H1 (cell line): ENCODE data around the gene TNP2. TPM values are rescaled to one million over a fixed set of nuclear protein-coding genes. Genes with fewer than 3 reads are reported as not detected.

Experiments
- ASH2L ChIP-seq: fragments of 200-600, 300-600 bp; sonication (generic); IDR thresholded peaks from one replicate; pipeline ENCODE4 v1.7.1; 2017; ENCODE audit warnings: low read length
- ATF2 ChIP-seq: IDR thresholded peaks from 2 replicates; pipeline ENCODE4 v1.6.1; 2012; ENCODE audit warnings: low read length, inconsistent platforms
- BACH1 ChIP-seq: IDR thresholded peaks from 2 replicates; pipeline ENCODE4 v1.6.1; 2012; ENCODE audit warnings: low read length, improper control_type of control experiment
- BCL11A ChIP-seq, 2 experiments: IDR thresholded peaks; one replicate each; pipeline ENCODE4 v1.6.1; 2011; ENCODE audit warnings: low read depth in 2 of 2, low read length in 2 of 2, mild to moderate bottlenecking in 2 of 2
- BRCA1 ChIP-seq: IDR thresholded peaks from 2 replicates; pipeline ENCODE4 v1.6.1; 2012; ENCODE audit warnings: low read depth, low read length, improper control_type of control experiment
- CBX5 ChIP-seq: fragments of 300-800, 300-1000 bp; sonication (generic); IDR thresholded peaks from 2 replicates; pipeline ENCODE4 v1.7.1; 2016; ENCODE audit warnings: antibody characterized with exemption, low read length, low read depth
- EZH2 ChIP-seq: fragments of 200-600 bp; sonication (generic); IDR thresholded peaks from 2 replicates; pipeline ENCODE4 v1.7.1; 2012; ENCODE audit warnings: low read depth, mild to moderate bottlenecking, moderate library complexity, low read length, inconsistent platforms; ENCODE audit not compliant: severe bottlenecking
- GABPA ChIP-seq: IDR thresholded peaks from 2 replicates; pipeline ENCODE4 v1.6.1; 2011; ENCODE audit warnings: mild to moderate bottlenecking, low read length, moderate library complexity, borderline replicate concordance; ENCODE audit not compliant: insufficient read depth
- KDM1A ChIP-seq: fragments of 200-600, 300-600 bp; sonication (generic); IDR thresholded peaks from 2 replicates; pipeline ENCODE4 v1.7.1; 2016; ENCODE audit warnings: mild to moderate bottlenecking, low read length, borderline replicate concordance
- MAFK ChIP-seq: IDR thresholded peaks from 2 replicates; pipeline ENCODE4 v1.6.1; 2012; ENCODE audit warnings: low read depth, mild to moderate bottlenecking, improper control_type of control experiment, low read length
- PHF8 ChIP-seq: fragments of 200-600 bp; sonication (generic); conservative IDR thresholded peaks from 2 replicates; pipeline ENCODE4 v1.7.1; 2012; ENCODE audit warnings: low read depth, mild to moderate bottlenecking, inconsistent platforms, low read length, moderate library complexity
- RAD21 ChIP-seq, 2 experiments: IDR thresholded peaks in 1 of 2; conservative IDR thresholded peaks in 1 of 2; 2 replicates each; pipeline ENCODE4 v1.6.1; 2011; ENCODE audit warnings: low read depth in 2 of 2, low read length in 2 of 2, improper control_type of control experiment in 1 of 2, inconsistent platforms in 1 of 2, mild to moderate bottlenecking in 1 of 2, moderate library complexity in 1 of 2
- RXRA ChIP-seq: IDR thresholded peaks from 2 replicates; pipeline ENCODE4 v1.6.1; 2011; ENCODE audit warnings: low read depth, mild to moderate bottlenecking, low read length, moderate library complexity; ENCODE audit not compliant: insufficient read depth
- SIRT6 ChIP-seq: IDR thresholded peaks from one replicate; pipeline ENCODE4 v1.7.1; 2012; ENCODE audit warnings: low read length, inconsistent platforms
- SP1 ChIP-seq: IDR thresholded peaks from 2 replicates; pipeline ENCODE4 v1.6.1; 2011; ENCODE audit warnings: low read depth, low read length
- SP2 ChIP-seq: IDR thresholded peaks from 2 replicates; pipeline ENCODE4 v1.6.1; 2012; ENCODE audit warnings: mild to moderate bottlenecking, low read length, inconsistent platforms
- SP4 ChIP-seq: IDR thresholded peaks from 2 replicates; pipeline ENCODE4 v1.6.1; 2012; ENCODE audit warnings: low read length, inconsistent platforms
- TAF1 ChIP-seq: IDR thresholded peaks from 2 replicates; pipeline ENCODE4 v1.6.1; 2011; ENCODE audit warnings: mild to moderate bottlenecking, low read depth, low read length
- TAF7 ChIP-seq: optimal IDR thresholded peaks from 2 replicates; pipeline ENCODE3; 2011; ENCODE audit warnings: low read depth, mild to moderate bottlenecking, inconsistent platforms, low read length, moderate library complexity, borderline replicate concordance
- TCF12 ChIP-seq: IDR thresholded peaks from 2 replicates; pipeline ENCODE4 v1.6.1; 2011; ENCODE audit warnings: low read depth, mild to moderate bottlenecking, low read length
- polyA plus RNA-seq, 7 experiments: library from polyadenylated mRNA; depleted of rRNA in 3 of 7; stranded (reverse) in 5 of 7; unstranded in 2 of 7; fragments of >200 nt in 5 of 7; fragments of 200-250 nt in 2 of 7; gene quantifications; 1 replicate in 5 of 7; 2 replicates in 1 of 7; 4 replicates in 1 of 7; pipeline versions ENCODE4 v1.2.1 to v1.2.3, GENCODE V29; 2011 to 2013; ENCODE audit warnings: missing spikeins in 2 of 7, mixed read lengths in 2 of 7
- total RNA-seq: library from RNA; stranded (reverse); fragmentation: NEBNext Ultra II Directional; extraction: Animal tissue kit (Norgen Biotek cat#: 25700); gene quantifications from 2 replicates; pipeline ENCODE4 v1.2.1, GENCODE V29; 2021

Gene TNP2
- total and polyA plus RNA-seq, 2 of the 8 experiments (the other 6 are each of a cell fraction or from before 2014, with no cell fraction given), result not detected

GRCh38 chr16:11257131-11257938, 11.8 kb downstream of the TNP2 start (continued):
- no peak for TF ChIP-seq SP2
- no peak for TF ChIP-seq KDM1A
- TF ChIP-seq BACH1, result no peak
- TF ChIP-seq TCF12, result no peak
- TF ChIP-seq SIRT6, result no peak
- TF ChIP-seq RXRA, result no peak
- no peak for TF ChIP-seq EZH2
- TF ChIP-seq TAF7, result no peak
- no peak for TF ChIP-seq SP1
- TF ChIP-seq BRCA1, result no peak; the same call in 1 of the 2 replicates
- no peak for TF ChIP-seq SP4
- TF ChIP-seq GABPA, result peak; percentile 71; the same call in 1 of the 2 replicates
- TF ChIP-seq ASH2L, result no peak
- TF ChIP-seq BCL11A (IDR thresholded peaks at IDR 0.05; ENCODE audit: low read depth in 2 of 2, low read length in 2 of 2), result no peak
- TF ChIP-seq RAD21 (IDR thresholded peaks at IDR 0.05 in 1 of 2, conservative IDR thresholded peaks at IDR 0.05 in 1 of 2; ENCODE audit: low read depth in 2 of 2, low read length in 2 of 2), result peak; percentile 77 to 82
- no peak for TF ChIP-seq CBX5
- TF ChIP-seq ATF2, result no peak
- TF ChIP-seq TAF1, result no peak
- TF ChIP-seq PHF8, result no peak
- no peak for TF ChIP-seq MAFK
